Liver (tissue), 9 donors: ENCODE measurements around the gene HYOU1. TPM values are rescaled to one million over a fixed set of nuclear protein-coding genes. Genes with fewer than 3 reads are reported as not detected.

ENCODE experiments used
- DNase-seq: peaks from one replicate; pipeline ENCODE4 v3.0.0-alpha.2; 2017; ENCODE audit warnings: low spot score
- H3K27ac ChIP-seq, 2 donors: one replicate each; pipeline ENCODE4 v1.7.0; 2013; ENCODE audit warnings: inconsistent platforms in 2 of 2, low read length in 2 of 2, control low read depth in 1 of 2, low read depth in 1 of 2, mild to moderate bottlenecking in 1 of 2
- H3K27me3 ChIP-seq, 4 donors: one replicate each; pipeline versions ENCODE4 v1.6.1 to v1.7.0; 2013; ENCODE audit warnings: low read length in 3 of 4, inconsistent platforms in 1 of 4, mild to moderate bottlenecking in 1 of 4, moderate library complexity in 1 of 4; ENCODE audit not compliant: control insufficient read depth in 4 of 4, insufficient read depth in 4 of 4
- H3K36me3 ChIP-seq, 4 donors: one replicate each; pipeline versions ENCODE4 v1.6.1 to v1.7.0; 2013; ENCODE audit warnings: low read length in 3 of 4, mild to moderate bottlenecking in 3 of 4, low read depth in 1 of 4, moderate library complexity in 1 of 4; ENCODE audit not compliant: control insufficient read depth in 4 of 4, insufficient read depth in 3 of 4
- H3K4me1 ChIP-seq, 4 donors: one replicate each; pipeline versions ENCODE4 v1.6.1 to v1.7.0; 2013; ENCODE audit warnings: low read length in 3 of 4, mild to moderate bottlenecking in 3 of 4, moderate library complexity in 1 of 4; ENCODE audit not compliant: control insufficient read depth in 4 of 4, insufficient read depth in 4 of 4
- H3K4me3 ChIP-seq, 3 donors: one replicate each; pipeline versions ENCODE4 v1.6.1 to v1.7.0; 2013; ENCODE audit warnings: low read length in 3 of 3, control low read depth in 1 of 3, low read depth in 1 of 3, mild to moderate bottlenecking in 1 of 3
- H3K9ac ChIP-seq, 2 donors: one replicate each; pipeline ENCODE4 v1.7.0; 2013; ENCODE audit warnings: low read length in 2 of 2, mild to moderate bottlenecking in 2 of 2, moderate library complexity in 2 of 2, control low read depth in 1 of 2, low read depth in 1 of 2
- H3K9me3 ChIP-seq, 4 donors: one replicate each; pipeline versions ENCODE4 v1.6.1 to v1.7.0; 2013; ENCODE audit warnings: low read length in 3 of 4; ENCODE audit not compliant: control insufficient read depth in 4 of 4
- EGR1 ChIP-seq, 2 donors: IDR thresholded peaks; 2 replicates each; pipeline ENCODE4 v1.6.1; 2016 to 2018; ENCODE audit warnings: antibody characterized with exemption in 2 of 2, low read depth in 2 of 2
- FOXA1 ChIP-seq: IDR thresholded peaks from 2 replicates; pipeline ENCODE4 v1.6.1; 2016; ENCODE audit warnings: antibody characterized with exemption
- FOXA2 ChIP-seq: IDR thresholded peaks from 2 replicates; pipeline ENCODE4 v1.6.1; 2016; ENCODE audit warnings: antibody characterized with exemption
- GABPA ChIP-seq, 2 donors: IDR thresholded peaks in 1 of 2; conservative IDR thresholded peaks in 1 of 2; 2 replicates each; pipeline ENCODE4 v1.6.1; 2016; ENCODE audit warnings: antibody characterized with exemption in 2 of 2, mild to moderate bottlenecking in 1 of 2, moderate library complexity in 1 of 2
- HNF4A ChIP-seq, 2 donors: conservative IDR thresholded peaks; 2 replicates each; pipeline ENCODE4 v1.6.1; 2016; ENCODE audit warnings: antibody characterized with exemption in 2 of 2, mild to moderate bottlenecking in 2 of 2
- HNF4G ChIP-seq: IDR thresholded peaks from 2 replicates; pipeline ENCODE4 v1.6.1; 2016; ENCODE audit warnings: antibody characterized with exemption
- JUND ChIP-seq, 2 donors: IDR thresholded peaks; 2 replicates each; pipeline ENCODE4 v1.6.1; 2016; ENCODE audit warnings: antibody characterized with exemption in 2 of 2
- NR2F2 ChIP-seq: IDR thresholded peaks from 2 replicates; pipeline ENCODE4 v1.6.1; 2016; ENCODE audit warnings: antibody characterized with exemption
- RAD21 ChIP-seq, 2 donors: IDR thresholded peaks; 2 replicates each; pipeline ENCODE4 v1.6.1; 2016; ENCODE audit warnings: antibody characterized with exemption in 2 of 2, mild to moderate bottlenecking in 2 of 2
- RXRA ChIP-seq, 2 donors: IDR thresholded peaks; 2 replicates each; pipeline ENCODE4 v1.6.1; 2017 to 2018; ENCODE audit warnings: antibody characterized with exemption in 2 of 2, mild to moderate bottlenecking in 1 of 2
- SP1 ChIP-seq: IDR thresholded peaks from 2 replicates; pipeline ENCODE4 v1.6.1; 2018; ENCODE audit warnings: antibody characterized with exemption, mild to moderate bottlenecking
- TAF1 ChIP-seq: conservative IDR thresholded peaks from 2 replicates; pipeline ENCODE4 v1.6.1; 2016; ENCODE audit warnings: antibody characterized with exemption, mild to moderate bottlenecking
- YY1 ChIP-seq: IDR thresholded peaks from 2 replicates; pipeline ENCODE4 v1.6.1; 2016; ENCODE audit warnings: antibody characterized with exemption, mild to moderate bottlenecking
- WGBS: extraction: QIAGEN DNeasy Blood & Tissue Kit; methylation state at CpG from one replicate; pipeline ENCODE4 v1.1.7; 2013; 5-methylcytosine and 5-hydroxymethylcytosine counted together
- polyA plus RNA-seq, 2 donors: library from polyadenylated mRNA; stranded (reverse) in 1 of 2; unstranded in 1 of 2; fragments of 200-250 nt in 1 of 2; fragments of >200 nt in 1 of 2; fragmentation: Nextera tagmentation in 1 of 2; extraction: Ambion mirVana in 1 of 2; gene quantifications; one replicate each; pipeline versions ENCODE4 v1.2.1 to v1.2.3, GENCODE V29; 2013 to 2015
- total RNA-seq, 2 donors: library from RNA; depleted of rRNA; stranded (reverse); fragments of >200 nt; gene quantifications; one replicate each; pipeline ENCODE4 v1.2.3, GENCODE V29; 2014
- TF ChIP-seq, protein P1 (sequence below): IDR thresholded peaks from 2 replicates; pipeline ENCODE4 v1.6.1; 2016; ENCODE audit warnings: antibody characterized with exemption
- TF ChIP-seq, protein P2 (sequence below): IDR thresholded peaks from 2 replicates; pipeline ENCODE4 v1.6.1; 2016; ENCODE audit warnings: antibody characterized with exemption
- TF ChIP-seq, protein P3 (sequence below): IDR thresholded peaks from 2 replicates; pipeline ENCODE4 v1.6.1; 2016; ENCODE audit warnings: antibody characterized with exemption
- TF ChIP-seq, protein P4 (sequence below): fragments of 150-350 bp; IDR thresholded peaks from 2 replicates; pipeline ENCODE4 v1.5.1; 2017; ENCODE audit warnings: improper control_type of control experiment, low read depth, low read length; ENCODE audit not compliant: missing input control
- TF ChIP-seq, protein P5 (sequence below): IDR thresholded peaks from 2 replicates; pipeline ENCODE4 v1.6.1; 2016; ENCODE audit warnings: antibody characterized with exemption, mild to moderate bottlenecking
- donor health status: healthy.
- donor health status: healthy.
- donor health status: healthy.
- donor health status: healthy.
- donor health status: healthy.

The HYOU1 gene
- total and polyA plus RNA-seq, 4 donors: 41.6 to 270 (median 119) TPM

DNA sequence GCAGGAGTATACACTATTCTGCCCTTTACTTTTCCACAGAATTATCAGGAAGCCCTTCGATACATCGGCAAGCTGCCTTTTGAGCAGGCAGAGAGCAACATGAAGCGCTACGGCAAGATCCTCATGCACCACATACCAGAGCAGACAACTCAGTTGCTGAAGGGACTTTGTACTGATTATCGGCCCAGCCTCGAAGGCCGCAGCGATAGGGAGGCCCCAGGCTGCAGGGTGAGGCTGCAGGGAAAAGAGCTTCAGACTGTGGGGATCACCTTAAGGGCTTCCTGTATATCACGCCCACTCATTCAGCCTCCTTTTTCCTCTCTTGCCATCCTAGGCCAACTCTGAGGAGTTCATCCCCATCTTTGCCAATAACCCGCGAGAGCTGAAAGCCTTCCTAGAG is 20.8 kb upstream of the HYOU1 start:
- Histone ChIP-seq H3K4me1 (no peaks in the 10 kb centered on the region), H3K9me3 (no peaks in the 10 kb centered on the region), H3K9ac (no peak overlapping the region), H3K4me3 (no peak overlapping the region), H3K36me3 (peaks cover 21 to 76% (median 63%) of the 10 kb centered on the region in 4 donors), H3K27me3 (no peaks in the 10 kb centered on the region), H3K27ac (no peak overlapping the region)
- DNase-seq: no peak
- WGBS: 96% methylated on average over 11 of the region's 11 CpGs
- TF ChIP-seq RAD21 (IDR thresholded peaks at IDR 0.05): no peak

DNA sequence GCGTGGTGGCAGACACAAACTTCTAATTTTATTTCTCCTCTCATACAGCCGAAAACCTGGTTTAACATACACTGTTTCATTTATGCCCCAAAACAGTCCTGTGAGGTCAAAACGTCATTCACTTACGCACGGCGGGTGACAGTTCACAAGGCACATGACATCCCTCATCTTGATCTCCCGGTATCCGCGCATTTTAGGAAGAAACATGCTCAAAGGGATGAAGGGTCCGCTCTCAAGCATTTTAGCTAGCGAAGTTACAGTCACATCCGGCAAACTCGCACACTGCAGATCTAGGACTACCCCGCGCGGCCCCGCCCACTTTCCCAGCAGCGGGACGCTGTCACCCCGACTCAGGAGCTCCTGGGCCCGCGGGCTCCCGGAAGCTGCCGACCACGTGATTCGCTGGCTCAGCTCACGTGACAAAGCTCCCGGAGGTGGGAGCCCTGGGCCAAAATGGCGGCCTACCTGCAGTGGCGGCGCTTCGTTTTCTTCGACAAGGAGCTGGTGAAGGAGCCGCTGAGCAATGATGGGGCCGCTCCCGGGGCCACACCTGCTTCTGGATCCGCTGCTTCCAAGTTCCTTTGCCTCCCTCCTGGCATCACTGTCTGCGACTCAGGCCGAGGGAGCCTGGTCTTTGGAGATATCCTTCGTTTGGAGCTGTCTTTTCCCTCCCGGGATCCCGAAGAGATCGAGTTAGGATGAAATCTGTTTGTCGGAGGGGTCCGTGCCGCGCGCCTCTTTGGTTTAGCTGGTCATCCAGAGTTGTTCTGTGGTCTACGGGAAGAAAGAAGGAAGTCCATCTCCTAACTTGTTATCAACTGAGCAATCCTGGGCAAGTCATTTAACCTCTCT is 10.6 kb upstream of the HYOU1 start, which contains the start of gene VPS11:
Gene VPS11, plus strand, starts transcription at position 448 of the 852 bp plus-strand sequence. Its CDS starts 6 bp downstream, at position 454.
- H3K4me3 ChIP-seq: peak within 1 kb of the TSS; percentile 45 to 97 (median 67)
- TF ChIP-seq, protein P1, sequence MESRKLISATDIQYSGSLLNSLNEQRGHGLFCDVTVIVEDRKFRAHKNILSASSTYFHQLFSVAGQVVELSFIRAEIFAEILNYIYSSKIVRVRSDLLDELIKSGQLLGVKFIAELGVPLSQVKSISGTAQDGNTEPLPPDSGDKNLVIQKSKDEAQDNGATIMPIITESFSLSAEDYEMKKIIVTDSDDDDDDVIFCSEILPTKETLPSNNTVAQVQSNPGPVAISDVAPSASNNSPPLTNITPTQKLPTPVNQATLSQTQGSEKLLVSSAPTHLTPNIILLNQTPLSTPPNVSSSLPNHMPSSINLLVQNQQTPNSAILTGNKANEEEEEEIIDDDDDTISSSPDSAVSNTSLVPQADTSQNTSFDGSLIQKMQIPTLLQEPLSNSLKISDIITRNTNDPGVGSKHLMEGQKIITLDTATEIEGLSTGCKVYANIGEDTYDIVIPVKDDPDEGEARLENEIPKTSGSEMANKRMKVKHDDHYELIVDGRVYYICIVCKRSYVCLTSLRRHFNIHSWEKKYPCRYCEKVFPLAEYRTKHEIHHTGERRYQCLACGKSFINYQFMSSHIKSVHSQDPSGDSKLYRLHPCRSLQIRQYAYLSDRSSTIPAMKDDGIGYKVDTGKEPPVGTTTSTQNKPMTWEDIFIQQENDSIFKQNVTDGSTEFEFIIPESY: peak; percentile 79
- peak; percentile 42 for TF ChIP-seq NR2F2
- TF ChIP-seq, protein P2, sequence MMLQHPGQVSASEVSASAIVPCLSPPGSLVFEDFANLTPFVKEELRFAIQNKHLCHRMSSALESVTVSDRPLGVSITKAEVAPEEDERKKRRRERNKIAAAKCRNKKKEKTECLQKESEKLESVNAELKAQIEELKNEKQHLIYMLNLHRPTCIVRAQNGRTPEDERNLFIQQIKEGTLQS: peak; percentile 37
- TF ChIP-seq HNF4A (conservative IDR thresholded peaks at IDR 0.05): peak; percentile 17 to 25
- peak; percentile 61 for TF ChIP-seq SP1
- TF ChIP-seq JUND (IDR thresholded peaks at IDR 0.05): peak in 1 of 2 donors; percentile 41
- TF ChIP-seq RAD21 (IDR thresholded peaks at IDR 0.05): peak in 1 of 2 donors; percentile 40
- peak; percentile 19 for TF ChIP-seq FOXA1
- TF ChIP-seq, protein P3, sequence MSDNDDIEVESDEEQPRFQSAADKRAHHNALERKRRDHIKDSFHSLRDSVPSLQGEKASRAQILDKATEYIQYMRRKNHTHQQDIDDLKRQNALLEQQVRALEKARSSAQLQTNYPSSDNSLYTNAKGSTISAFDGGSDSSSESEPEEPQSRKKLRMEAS: peak; percentile 88
- TF ChIP-seq, protein P4, sequence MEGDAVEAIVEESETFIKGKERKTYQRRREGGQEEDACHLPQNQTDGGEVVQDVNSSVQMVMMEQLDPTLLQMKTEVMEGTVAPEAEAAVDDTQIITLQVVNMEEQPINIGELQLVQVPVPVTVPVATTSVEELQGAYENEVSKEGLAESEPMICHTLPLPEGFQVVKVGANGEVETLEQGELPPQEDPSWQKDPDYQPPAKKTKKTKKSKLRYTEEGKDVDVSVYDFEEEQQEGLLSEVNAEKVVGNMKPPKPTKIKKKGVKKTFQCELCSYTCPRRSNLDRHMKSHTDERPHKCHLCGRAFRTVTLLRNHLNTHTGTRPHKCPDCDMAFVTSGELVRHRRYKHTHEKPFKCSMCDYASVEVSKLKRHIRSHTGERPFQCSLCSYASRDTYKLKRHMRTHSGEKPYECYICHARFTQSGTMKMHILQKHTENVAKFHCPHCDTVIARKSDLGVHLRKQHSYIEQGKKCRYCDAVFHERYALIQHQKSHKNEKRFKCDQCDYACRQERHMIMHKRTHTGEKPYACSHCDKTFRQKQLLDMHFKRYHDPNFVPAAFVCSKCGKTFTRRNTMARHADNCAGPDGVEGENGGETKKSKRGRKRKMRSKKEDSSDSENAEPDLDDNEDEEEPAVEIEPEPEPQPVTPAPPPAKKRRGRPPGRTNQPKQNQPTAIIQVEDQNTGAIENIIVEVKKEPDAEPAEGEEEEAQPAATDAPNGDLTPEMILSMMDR: no peak
- TF ChIP-seq, protein P5, sequence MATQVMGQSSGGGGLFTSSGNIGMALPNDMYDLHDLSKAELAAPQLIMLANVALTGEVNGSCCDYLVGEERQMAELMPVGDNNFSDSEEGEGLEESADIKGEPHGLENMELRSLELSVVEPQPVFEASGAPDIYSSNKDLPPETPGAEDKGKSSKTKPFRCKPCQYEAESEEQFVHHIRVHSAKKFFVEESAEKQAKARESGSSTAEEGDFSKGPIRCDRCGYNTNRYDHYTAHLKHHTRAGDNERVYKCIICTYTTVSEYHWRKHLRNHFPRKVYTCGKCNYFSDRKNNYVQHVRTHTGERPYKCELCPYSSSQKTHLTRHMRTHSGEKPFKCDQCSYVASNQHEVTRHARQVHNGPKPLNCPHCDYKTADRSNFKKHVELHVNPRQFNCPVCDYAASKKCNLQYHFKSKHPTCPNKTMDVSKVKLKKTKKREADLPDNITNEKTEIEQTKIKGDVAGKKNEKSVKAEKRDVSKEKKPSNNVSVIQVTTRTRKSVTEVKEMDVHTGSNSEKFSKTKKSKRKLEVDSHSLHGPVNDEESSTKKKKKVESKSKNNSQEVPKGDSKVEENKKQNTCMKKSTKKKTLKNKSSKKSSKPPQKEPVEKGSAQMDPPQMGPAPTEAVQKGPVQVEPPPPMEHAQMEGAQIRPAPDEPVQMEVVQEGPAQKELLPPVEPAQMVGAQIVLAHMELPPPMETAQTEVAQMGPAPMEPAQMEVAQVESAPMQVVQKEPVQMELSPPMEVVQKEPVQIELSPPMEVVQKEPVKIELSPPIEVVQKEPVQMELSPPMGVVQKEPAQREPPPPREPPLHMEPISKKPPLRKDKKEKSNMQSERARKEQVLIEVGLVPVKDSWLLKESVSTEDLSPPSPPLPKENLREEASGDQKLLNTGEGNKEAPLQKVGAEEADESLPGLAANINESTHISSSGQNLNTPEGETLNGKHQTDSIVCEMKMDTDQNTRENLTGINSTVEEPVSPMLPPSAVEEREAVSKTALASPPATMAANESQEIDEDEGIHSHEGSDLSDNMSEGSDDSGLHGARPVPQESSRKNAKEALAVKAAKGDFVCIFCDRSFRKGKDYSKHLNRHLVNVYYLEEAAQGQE: no peak
- TF ChIP-seq YY1: peak; percentile 99
- TF ChIP-seq RXRA (IDR thresholded peaks at IDR 0.05): peak; percentile 31 to 59
- TF ChIP-seq EGR1 (IDR thresholded peaks at IDR 0.05; ENCODE audit: low read depth in 2 of 2): no peak
- no peak for TF ChIP-seq FOXA2
- no peak for TF ChIP-seq HNF4G
- TF ChIP-seq GABPA (IDR thresholded peaks at IDR 0.05 in 1 of 2, conservative IDR thresholded peaks at IDR 0.05 in 1 of 2): peak; percentile 47 to 93
- peak; percentile 58 for TF ChIP-seq TAF1
- peak; percentile 97 for DNase-seq
- no peaks in the 10 kb centered on the region for H3K9me3 ChIP-seq
- H3K27ac ChIP-seq: peak within 1 kb of the TSS; percentile 65 to 87
- no peaks in the 10 kb centered on the region for H3K27me3 ChIP-seq
- H3K9ac ChIP-seq: peak within 1 kb of the TSS; percentile 73 to 76
- peaks cover 7 to 22% (median 16%) of the 10 kb centered on the region in 4 donors for H3K36me3 ChIP-seq
- under 1% methylated on average over 49 of the region's 49 CpGs for WGBS
- H3K4me1 ChIP-seq: peaks cover 2 to 27% (median 20%) of the 10 kb centered on the region in 4 donors
